ENCODE results near the gene CLEC16A.

GRCh38 chr16:11229432-11229831 is 285.1 kb downstream of the CLEC16A start:
- no peak for TF ChIP-seq EP300 (IDR thresholded peaks at IDR 0.05; ENCODE audit: low read depth)
- TF ChIP-seq, protein P1, sequence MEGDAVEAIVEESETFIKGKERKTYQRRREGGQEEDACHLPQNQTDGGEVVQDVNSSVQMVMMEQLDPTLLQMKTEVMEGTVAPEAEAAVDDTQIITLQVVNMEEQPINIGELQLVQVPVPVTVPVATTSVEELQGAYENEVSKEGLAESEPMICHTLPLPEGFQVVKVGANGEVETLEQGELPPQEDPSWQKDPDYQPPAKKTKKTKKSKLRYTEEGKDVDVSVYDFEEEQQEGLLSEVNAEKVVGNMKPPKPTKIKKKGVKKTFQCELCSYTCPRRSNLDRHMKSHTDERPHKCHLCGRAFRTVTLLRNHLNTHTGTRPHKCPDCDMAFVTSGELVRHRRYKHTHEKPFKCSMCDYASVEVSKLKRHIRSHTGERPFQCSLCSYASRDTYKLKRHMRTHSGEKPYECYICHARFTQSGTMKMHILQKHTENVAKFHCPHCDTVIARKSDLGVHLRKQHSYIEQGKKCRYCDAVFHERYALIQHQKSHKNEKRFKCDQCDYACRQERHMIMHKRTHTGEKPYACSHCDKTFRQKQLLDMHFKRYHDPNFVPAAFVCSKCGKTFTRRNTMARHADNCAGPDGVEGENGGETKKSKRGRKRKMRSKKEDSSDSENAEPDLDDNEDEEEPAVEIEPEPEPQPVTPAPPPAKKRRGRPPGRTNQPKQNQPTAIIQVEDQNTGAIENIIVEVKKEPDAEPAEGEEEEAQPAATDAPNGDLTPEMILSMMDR (IDR thresholded peaks at IDR 0.05), result no peak

All from transverse colon (tissue), 3 donors.